Effector CD4-positive, alpha-beta T cell (primary cell): Measurements from ENCODE around the gene PIK3C2A.
A peak's percentile ranks its signal among the peaks of the same experiment; 100 is the strongest.
"Not testable (repeated sequence)": the region's sequence is repeated elsewhere in the genome, so short reads cannot be mapped to it uniquely, and the experiment has no call there.

ENCODE experiments used
- DNase-seq: peaks from one replicate; pipeline ENCODE4 v3.0.0-alpha.2; 2020
- total RNA-seq: gene quantifications from one replicate; lab custom pipeline; 2026; lab: John Stamatoyannopoulos, UW

Gene PIK3C2A, protein sequence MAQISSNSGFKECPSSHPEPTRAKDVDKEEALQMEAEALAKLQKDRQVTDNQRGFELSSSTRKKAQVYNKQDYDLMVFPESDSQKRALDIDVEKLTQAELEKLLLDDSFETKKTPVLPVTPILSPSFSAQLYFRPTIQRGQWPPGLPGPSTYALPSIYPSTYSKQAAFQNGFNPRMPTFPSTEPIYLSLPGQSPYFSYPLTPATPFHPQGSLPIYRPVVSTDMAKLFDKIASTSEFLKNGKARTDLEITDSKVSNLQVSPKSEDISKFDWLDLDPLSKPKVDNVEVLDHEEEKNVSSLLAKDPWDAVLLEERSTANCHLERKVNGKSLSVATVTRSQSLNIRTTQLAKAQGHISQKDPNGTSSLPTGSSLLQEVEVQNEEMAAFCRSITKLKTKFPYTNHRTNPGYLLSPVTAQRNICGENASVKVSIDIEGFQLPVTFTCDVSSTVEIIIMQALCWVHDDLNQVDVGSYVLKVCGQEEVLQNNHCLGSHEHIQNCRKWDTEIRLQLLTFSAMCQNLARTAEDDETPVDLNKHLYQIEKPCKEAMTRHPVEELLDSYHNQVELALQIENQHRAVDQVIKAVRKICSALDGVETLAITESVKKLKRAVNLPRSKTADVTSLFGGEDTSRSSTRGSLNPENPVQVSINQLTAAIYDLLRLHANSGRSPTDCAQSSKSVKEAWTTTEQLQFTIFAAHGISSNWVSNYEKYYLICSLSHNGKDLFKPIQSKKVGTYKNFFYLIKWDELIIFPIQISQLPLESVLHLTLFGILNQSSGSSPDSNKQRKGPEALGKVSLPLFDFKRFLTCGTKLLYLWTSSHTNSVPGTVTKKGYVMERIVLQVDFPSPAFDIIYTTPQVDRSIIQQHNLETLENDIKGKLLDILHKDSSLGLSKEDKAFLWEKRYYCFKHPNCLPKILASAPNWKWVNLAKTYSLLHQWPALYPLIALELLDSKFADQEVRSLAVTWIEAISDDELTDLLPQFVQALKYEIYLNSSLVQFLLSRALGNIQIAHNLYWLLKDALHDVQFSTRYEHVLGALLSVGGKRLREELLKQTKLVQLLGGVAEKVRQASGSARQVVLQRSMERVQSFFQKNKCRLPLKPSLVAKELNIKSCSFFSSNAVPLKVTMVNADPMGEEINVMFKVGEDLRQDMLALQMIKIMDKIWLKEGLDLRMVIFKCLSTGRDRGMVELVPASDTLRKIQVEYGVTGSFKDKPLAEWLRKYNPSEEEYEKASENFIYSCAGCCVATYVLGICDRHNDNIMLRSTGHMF (N-terminal part only)
- total RNA-seq = 85.9 reads per million, percentile 79 among the genes with 10 or more reads in this experiment

- DNase-seq = peak; percentile 95
These were observed at the start of gene PIK3C2A for GRCh38 chr11:17207317-17208256. TSS of gene PIK3C2A (minus strand) at chr11:17207986. CDS start at chr11:17169741, 38,245 bp downstream.

GRCh38 chr11:17257196-17257595 lies 49.4 kb upstream of the PIK3C2A start:
- no peak for DNase-seq

- DNase-seq = no peak
These were observed 48.7 kb upstream of the PIK3C2A start for GRCh38 chr11:17256512-17256911.

DNA sequence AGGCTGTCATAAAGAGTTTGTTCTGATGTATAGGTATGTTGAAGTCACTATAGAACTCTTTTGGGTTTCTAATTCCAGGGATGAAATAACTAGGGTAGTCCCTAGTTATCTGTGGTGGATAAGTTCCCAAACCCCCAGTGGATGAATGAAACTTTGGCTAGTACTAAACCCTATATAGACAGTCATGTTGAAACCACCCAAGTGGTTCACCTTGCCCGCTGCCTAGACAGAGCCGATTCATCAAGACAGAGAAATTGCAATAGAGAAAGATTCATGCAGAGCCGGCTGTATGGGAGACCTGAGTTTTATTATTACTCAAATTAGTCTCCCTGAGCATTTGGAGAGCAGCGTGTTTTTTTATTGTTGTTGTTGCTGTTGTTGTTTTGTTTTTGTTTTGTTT lies 44.9 kb upstream of the PIK3C2A start:
- DNase-seq = no peak

- no peak for DNase-seq
These were observed 43.0 kb upstream of the PIK3C2A start for GRCh38 chr11:17250561-17251350.

DNA sequence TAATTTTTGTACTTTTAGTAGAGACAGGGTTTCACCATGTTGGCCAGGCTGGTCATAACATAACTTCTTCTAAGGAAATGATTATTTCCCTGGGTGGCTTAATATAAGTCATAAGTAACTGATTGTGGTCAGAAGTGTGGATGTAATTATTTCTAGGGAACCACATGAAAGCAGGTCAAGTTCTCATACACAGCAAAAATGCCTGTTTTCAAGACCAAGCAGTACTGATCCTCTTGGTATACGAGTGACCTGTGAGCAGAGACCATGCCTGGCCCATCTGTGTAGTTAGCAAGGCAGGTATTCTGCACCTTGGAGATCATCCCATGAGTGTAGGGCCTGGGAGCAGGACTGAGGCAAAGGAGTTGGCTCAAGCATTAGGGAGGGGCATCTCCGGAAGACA lies 36.3 kb upstream of the PIK3C2A start:
- no peak for DNase-seq

DNA sequence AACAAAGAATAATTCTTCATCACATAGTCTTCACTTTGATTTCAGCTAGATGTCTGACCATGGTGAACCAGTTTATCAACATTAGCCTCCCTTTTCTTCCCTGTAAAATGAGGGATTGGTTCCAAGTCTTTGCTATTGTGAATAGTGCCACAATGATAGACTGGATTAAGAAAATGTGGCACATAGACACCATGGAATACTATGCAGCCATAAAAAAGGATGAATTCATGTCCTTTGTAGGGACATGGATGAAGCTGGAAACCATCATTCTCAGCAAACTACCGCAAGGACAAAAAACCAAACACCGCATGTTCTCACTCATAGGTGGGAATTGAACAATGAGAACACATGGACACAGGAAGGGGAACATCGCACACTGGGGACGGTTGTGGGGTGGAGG lies 35.2 kb upstream of the PIK3C2A start:
- not testable (repeated sequence) for DNase-seq

- no peak for DNase-seq
These were observed 33.0 kb upstream of the PIK3C2A start for GRCh38 chr11:17240780-17241179.

GRCh38 chr11:17239927-17240326 lies 32.1 kb upstream of the PIK3C2A start:
- DNase-seq = not testable (repeated sequence)

GRCh38 chr11:17238377-17238776 lies 30.6 kb upstream of the PIK3C2A start:
- DNase-seq = no peak

DNA sequence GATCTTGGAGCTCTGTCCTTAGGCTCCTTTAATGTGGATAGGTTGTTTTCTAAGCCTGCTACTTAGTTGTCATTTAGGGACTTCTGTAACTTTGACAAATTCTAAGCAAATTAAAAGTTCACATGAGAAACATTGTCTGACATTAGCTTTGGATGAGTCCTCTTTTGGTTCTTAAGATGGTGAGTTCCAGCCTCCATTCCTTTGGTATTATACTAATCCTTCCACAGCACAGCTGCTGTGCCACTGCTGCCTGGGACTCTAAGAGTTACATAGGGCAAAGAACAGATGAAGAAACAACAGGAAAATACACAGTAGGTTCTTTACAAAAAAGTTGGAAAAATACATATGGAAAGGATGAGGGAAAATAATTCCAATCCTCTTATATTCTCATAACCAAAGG lies 25.3 kb upstream of the PIK3C2A start:
- no peak for DNase-seq

DNA sequence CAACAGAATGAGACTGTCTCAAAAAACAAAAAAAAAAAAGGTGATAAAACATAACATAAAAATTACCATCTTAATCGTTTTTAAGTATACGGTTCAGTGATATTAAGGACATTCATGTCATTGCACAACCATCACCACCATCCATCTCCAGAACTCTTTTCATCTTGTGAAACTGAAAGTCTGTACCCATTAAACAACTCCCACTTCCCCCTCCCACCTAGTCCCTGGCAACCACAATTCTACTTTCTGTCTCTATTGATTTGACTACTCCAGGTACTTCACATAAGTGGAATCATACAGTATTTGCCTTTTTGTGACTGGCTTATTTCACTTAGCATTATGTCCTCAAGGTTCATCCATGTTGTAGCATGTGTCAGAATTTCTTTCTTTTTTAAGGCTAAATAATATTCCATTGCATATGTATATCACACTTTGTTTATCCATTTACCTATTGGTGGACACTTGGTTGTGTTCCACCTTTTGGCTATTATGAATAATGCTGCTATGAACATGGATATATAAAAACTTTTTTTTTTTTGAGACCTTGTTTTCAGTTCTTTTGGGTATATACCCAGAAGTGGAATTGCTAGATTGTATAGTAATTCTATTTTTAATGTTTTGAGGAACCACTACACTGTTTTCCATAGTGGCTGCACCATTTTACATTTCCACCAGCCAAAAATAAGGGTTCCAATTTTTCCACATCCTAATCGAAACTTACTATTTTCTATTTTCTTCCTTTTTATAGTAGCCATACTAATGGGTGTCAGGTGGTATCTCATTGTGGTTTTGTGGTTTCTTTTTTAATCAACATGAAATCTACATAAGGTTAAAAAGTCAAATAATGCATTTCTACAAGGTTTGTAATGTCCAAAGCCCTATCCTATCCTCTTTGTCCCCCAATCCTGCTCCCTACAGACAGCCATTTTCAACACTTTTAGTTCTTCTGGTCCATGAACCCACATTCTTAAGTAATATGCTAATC lies 23.4 kb upstream of the PIK3C2A start:
- DNase-seq = no peak

DNA sequence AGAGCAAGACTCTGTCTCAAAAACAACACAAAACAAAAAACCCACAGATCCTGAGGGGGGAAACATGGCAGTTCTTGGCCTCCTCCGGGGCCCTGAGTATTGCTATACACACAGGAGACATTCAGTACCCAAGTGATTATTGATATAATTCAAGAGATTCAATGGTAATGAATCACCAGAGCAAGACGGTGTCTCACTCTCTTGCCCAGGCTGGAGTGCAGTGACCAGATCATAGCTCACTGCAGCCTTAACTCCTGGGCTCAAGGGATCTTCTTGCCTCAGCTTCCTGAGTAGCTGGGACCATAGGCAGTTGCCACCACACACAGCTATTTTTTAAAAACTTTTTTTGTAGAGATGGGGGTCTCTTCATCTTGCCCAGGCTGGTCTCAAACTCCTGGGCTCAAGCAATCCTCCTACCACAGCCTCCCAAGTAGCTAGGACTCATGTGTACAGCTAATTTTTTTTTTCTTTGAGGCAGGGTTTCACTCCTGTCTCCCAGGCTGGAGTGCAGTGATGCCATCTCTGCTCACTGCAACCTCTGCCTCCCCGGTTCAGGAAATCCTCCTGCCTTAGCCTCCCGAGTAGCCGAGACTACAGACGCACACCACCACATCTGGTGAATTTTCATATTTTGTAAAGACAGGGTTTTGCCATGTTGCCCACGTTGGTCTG lies 21.8 kb upstream of the PIK3C2A start:
- DNase-seq = no peak

DNA sequence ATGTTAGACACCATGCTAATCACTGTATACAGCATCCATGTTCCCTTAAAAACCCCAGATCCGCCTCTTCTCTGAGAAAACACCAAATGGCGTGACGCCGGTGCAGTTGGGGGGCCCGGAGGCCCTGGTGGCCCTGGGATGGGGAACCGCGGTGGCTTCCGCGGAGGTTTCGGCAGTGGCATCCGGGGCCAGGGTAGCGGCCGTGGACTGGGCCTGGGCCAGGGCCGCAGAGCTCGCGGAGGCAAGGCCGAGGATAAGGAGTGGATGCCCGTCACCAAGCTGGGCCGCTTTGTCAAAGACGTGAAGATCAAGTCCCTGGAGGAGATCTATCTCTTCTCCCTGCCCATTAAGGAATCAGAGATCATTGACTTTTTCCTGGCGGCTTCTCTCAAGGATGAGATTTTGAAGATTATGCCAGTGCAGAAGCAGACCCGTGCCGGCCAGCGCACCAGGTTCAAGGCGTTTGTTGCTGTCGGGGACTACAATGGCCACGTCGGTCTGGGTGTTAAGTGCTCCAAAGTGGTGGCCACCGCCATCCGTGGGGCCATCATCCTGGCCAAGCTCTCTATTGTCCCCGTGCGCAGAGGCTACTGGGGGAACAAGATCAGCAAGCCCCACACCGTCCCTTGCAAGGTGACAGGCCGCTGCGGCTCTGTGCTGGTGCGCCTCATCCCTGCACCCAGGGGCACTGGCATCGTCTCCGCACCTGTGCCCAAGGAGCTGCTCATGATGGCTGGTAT lies 20.6 kb upstream of the PIK3C2A start:
- DNase-seq = not testable (repeated sequence)

- no peak for DNase-seq
These were observed 16.9 kb upstream of the PIK3C2A start for GRCh38 chr11:17224727-17225126.

- DNase-seq = no peak
These were observed 14.2 kb upstream of the PIK3C2A start for GRCh38 chr11:17221968-17222367.

DNA sequence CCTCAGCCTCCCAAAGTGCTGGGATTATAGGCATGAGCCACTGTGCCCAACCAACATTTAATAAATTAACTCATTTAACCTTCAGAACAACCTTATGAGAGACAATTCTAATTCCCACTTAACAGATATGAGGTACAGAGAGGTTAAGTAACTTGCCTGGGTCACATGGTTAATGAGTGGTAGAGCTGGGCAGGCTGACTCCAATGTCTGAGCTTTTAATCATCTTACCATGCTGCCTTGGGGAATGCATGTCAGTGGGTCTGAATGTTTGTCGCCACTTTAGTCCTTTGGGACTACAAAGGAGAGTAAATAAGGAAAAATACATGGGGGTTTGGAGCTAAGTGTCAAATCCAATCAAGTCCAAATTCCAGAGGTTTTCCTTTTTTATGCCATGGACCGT lies 11.2 kb upstream of the PIK3C2A start:
- DNase-seq = no peak

- DNase-seq = no peak
These were observed 10.6 kb upstream of the PIK3C2A start for GRCh38 chr11:17218403-17218802.
